ENCODE data around the gene AK2.
"Not testable (repeated sequence)": the region's sequence is repeated elsewhere in the genome, so short reads cannot be mapped to it uniquely, and the experiment has no call there.

AK2 gene

GRCh38 chr1:33074193-33074945 lies 37.7 kb upstream of the AK2 start:
- Histone ChIP-seq H3K4me2 (no peak overlapping the region), H4K20me1 (ENCODE audit: insufficient read depth) (no peaks in the 10 kb centered on the region), H3K79me2 (ENCODE audit: insufficient read depth, low read depth) (no peaks in the 10 kb centered on the region), H3K36me3 (ENCODE audit: insufficient read depth) (no peaks in the 10 kb centered on the region), H3K4me1 (ENCODE audit: low read depth, poor library complexity, severe bottlenecking) (peaks cover 9% of the 10 kb centered on the region), H3K4me3 (IDR thresholded peaks at IDR 0.05; ENCODE audit: insufficient read depth, low read depth, low read length) (no peak overlapping the region), H3K27ac (no peak overlapping the region), H3K27me3 (ENCODE audit: insufficient read depth, low read depth) (no peaks in the 10 kb centered on the region), H3K9ac (no peak overlapping the region), H2AFZ (ENCODE audit: low read depth) (no peak overlapping the region)
- TF ChIP-seq, protein P1, sequence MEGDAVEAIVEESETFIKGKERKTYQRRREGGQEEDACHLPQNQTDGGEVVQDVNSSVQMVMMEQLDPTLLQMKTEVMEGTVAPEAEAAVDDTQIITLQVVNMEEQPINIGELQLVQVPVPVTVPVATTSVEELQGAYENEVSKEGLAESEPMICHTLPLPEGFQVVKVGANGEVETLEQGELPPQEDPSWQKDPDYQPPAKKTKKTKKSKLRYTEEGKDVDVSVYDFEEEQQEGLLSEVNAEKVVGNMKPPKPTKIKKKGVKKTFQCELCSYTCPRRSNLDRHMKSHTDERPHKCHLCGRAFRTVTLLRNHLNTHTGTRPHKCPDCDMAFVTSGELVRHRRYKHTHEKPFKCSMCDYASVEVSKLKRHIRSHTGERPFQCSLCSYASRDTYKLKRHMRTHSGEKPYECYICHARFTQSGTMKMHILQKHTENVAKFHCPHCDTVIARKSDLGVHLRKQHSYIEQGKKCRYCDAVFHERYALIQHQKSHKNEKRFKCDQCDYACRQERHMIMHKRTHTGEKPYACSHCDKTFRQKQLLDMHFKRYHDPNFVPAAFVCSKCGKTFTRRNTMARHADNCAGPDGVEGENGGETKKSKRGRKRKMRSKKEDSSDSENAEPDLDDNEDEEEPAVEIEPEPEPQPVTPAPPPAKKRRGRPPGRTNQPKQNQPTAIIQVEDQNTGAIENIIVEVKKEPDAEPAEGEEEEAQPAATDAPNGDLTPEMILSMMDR (conservative IDR thresholded peaks at IDR 0.05; ENCODE audit: low read depth, low read length): no peak

DNA sequence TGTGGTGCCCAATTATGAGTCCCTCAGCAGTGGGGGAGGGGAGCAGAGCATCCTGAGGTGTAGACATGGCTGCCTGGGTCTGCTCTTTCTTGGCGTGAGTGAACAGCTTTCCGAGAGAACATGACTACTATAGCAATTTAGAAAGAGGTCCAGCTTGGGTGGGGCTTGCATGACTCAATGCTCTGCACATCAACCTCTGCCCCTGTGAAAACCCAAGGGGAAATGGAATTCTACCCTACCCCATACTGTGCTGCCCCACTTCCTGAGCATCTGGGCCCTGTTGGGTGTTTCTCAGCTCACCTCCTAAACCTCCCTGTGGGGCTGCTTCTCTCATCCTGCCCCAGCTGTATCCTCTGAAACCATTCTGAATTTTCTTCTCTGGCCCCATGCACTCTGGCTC lies 36.0 kb upstream of the AK2 start:
- Histone ChIP-seq H3K27ac (no peak overlapping the region), H2AFZ (ENCODE audit: low read depth) (no peak overlapping the region), H3K4me2 (no peak overlapping the region), H3K4me1 (ENCODE audit: low read depth, poor library complexity, severe bottlenecking) (peaks cover 9% of the 10 kb centered on the region), H3K36me3 (ENCODE audit: insufficient read depth) (no peaks in the 10 kb centered on the region), H3K4me3 (IDR thresholded peaks at IDR 0.05; ENCODE audit: insufficient read depth, low read depth, low read length) (no peak overlapping the region), H3K79me2 (ENCODE audit: insufficient read depth, low read depth) (no peaks in the 10 kb centered on the region), H3K27me3 (ENCODE audit: insufficient read depth, low read depth) (0 out of 2 replicates have a peak, but pooled peaks cover 4% of the 10 kb centered on the region), H4K20me1 (ENCODE audit: insufficient read depth) (no peaks in the 10 kb centered on the region), H3K9ac (no peak overlapping the region)
- TF ChIP-seq, protein P1 (conservative IDR thresholded peaks at IDR 0.05; ENCODE audit: low read depth, low read length): no peak

DNA sequence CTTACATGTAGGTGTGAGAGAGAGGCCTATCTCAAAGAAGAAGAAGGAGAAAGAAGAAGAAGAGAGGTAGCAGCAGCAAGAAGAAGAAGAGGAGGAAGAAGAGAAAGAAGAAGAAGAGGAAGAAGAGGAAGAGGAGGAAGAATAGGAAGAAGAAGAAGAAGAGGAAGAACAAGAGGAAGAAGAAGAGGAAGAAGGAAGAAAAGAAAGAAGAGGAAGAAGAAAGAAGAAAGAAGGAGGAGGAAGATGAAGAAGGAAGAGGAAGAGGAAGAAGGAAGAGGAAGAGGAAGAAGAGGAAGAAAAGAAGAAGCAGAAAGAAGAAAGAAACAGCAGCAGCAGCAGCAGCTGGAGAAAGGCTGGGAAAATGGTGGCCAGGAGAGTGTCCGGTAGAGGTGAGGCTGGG lies 33.9 kb upstream of the AK2 start:
- Histone ChIP-seq H3K4me1 (ENCODE audit: low read depth, poor library complexity, severe bottlenecking) (peaks cover 9% of the 10 kb centered on the region), H3K9ac (no peak overlapping the region), H2AFZ (ENCODE audit: low read depth) (no peak overlapping the region), H3K27ac (no peak overlapping the region), H4K20me1 (ENCODE audit: insufficient read depth) (no peaks in the 10 kb centered on the region), H3K36me3 (ENCODE audit: insufficient read depth) (no peaks in the 10 kb centered on the region), H3K4me2 (no peak overlapping the region), H3K4me3 (IDR thresholded peaks at IDR 0.05; ENCODE audit: insufficient read depth, low read depth, low read length) (no peak overlapping the region), H3K79me2 (ENCODE audit: insufficient read depth, low read depth) (no peaks in the 10 kb centered on the region), H3K27me3 (ENCODE audit: insufficient read depth, low read depth) (0 out of 2 replicates have a peak, but pooled peaks cover 4% of the 10 kb centered on the region)
- TF ChIP-seq, protein P1 (conservative IDR thresholded peaks at IDR 0.05; ENCODE audit: low read depth, low read length): no peak

GRCh38 chr1:33068108-33068507 lies 31.4 kb upstream of the AK2 start:
- not testable (repeated sequence) for H3K36me3 ChIP-seq (ENCODE audit: insufficient read depth); H3K4me2 ChIP-seq; H3K27me3 ChIP-seq (ENCODE audit: insufficient read depth, low read depth); H4K20me1 ChIP-seq (ENCODE audit: insufficient read depth); H3K79me2 ChIP-seq (ENCODE audit: insufficient read depth, low read depth); H3K9ac ChIP-seq; H2AFZ ChIP-seq (ENCODE audit: low read depth); H3K27ac ChIP-seq; H3K4me3 ChIP-seq (IDR thresholded peaks at IDR 0.05; ENCODE audit: insufficient read depth, low read depth, low read length); H3K4me1 ChIP-seq (ENCODE audit: low read depth, poor library complexity, severe bottlenecking)

- H3K4me3 ChIP-seq (IDR thresholded peaks at IDR 0.05; ENCODE audit: insufficient read depth, low read depth, low read length); H3K4me2 ChIP-seq; H3K27me3 ChIP-seq (ENCODE audit: insufficient read depth, low read depth); H3K27ac ChIP-seq; H3K9ac ChIP-seq; H2AFZ ChIP-seq (ENCODE audit: low read depth); H3K36me3 ChIP-seq (ENCODE audit: insufficient read depth); H3K4me1 ChIP-seq (ENCODE audit: low read depth, poor library complexity, severe bottlenecking); H4K20me1 ChIP-seq (ENCODE audit: insufficient read depth); H3K79me2 ChIP-seq (ENCODE audit: insufficient read depth, low read depth): not testable (repeated sequence)
These were observed 29.8 kb upstream of the AK2 start for GRCh38 chr1:33066477-33066876.
